B cell (primary cell): ENCODE results near the gene ECT2L. TPM values are rescaled to one million over a fixed set of nuclear protein-coding genes. Genes with fewer than 3 reads are reported as not detected.

Experiments
- ATAC-seq: fragments of 200-7000 bp; cut with Tn5 transposase; one replicate; pipeline ENCODE4 v1.10.0; 2021; ENCODE audit warnings: low read depth, mild to moderate bottlenecking, moderate number of reproducible peaks, moderate library complexity
- CTCF ChIA-PET: fragments of 350-600 bp; sonication (Branson Sonifier 250); formaldehyde crosslinking; loops from one replicate; lab custom pipeline; 2021; ENCODE audit warnings: antibody characterized with exemption, inconsistent platforms; lab: Charles Lee
- POLR2A ChIA-PET: fragments of 350-600 bp; sonication (Branson Sonifier 250); formaldehyde crosslinking; loops from one replicate; lab custom pipeline; 2021; ENCODE audit warnings: antibody characterized with exemption; lab: Charles Lee
- DNase-seq: peaks from one replicate; pipeline ENCODE4 v3.0.0; 2013
- H2AFZ ChIP-seq: 2 replicates; pipeline ENCODE4 v1.6.1; 2012; ENCODE audit warnings: mild to moderate bottlenecking, low read depth, low read length; ENCODE audit not compliant: insufficient read depth, poor library complexity, severe bottlenecking
- H3K27ac ChIP-seq, 2 donors: 1 replicate in 1 of 2; 2 replicates in 1 of 2; pipeline ENCODE4 v1.5.1; 2012 to 2013; ENCODE audit warnings: low read length in 2 of 2, mild to moderate bottlenecking in 2 of 2, moderate library complexity in 1 of 2
- H3K27me3 ChIP-seq, 4 experiments: fragments of 200-600 bp in 1 of 4; sonication (generic) in 1 of 4; replicated peaks in 1 of 4; 1 replicate in 2 of 4; 2 replicates in 2 of 4; pipeline versions ENCODE4 v1.6.1 to v1.7.0; 2013 to 2016; ENCODE audit warnings: low read length in 3 of 4, mild to moderate bottlenecking in 2 of 4, mixed read lengths in 1 of 4, moderate library complexity in 1 of 4; ENCODE audit not compliant: insufficient read depth in 4 of 4, control insufficient read depth in 3 of 4; ENCODE audit errors: control extremely low read depth in 1 of 4
- H3K36me3 ChIP-seq, 2 experiments: replicated peaks in 1 of 2; 1 replicate in 1 of 2; 2 replicates in 1 of 2; pipeline versions ENCODE4 v1.6.1 to v1.7.1; 2013; ENCODE audit warnings: low read length in 1 of 2; ENCODE audit not compliant: insufficient read depth in 2 of 2, control insufficient read depth in 1 of 2; ENCODE audit errors: control extremely low read depth in 1 of 2, extremely low read depth in 1 of 2
- H3K4me1 ChIP-seq, 2 donors: fragments of 200-600 bp in 1 of 2; sonication (generic) in 1 of 2; 1 replicate in 1 of 2; 2 replicates in 1 of 2; pipeline versions ENCODE4 v1.5.1 to v1.6.1; 2013 to 2017; ENCODE audit warnings: low read length in 2 of 2; ENCODE audit not compliant: control insufficient read depth in 2 of 2, insufficient read depth in 2 of 2
- H3K4me2 ChIP-seq: replicated peaks from 2 replicates; pipeline ENCODE3; 2012; ENCODE audit warnings: mild to moderate bottlenecking, low read depth, low read length; ENCODE audit not compliant: poor library complexity, severe bottlenecking
- H3K4me3 ChIP-seq, 5 experiments: fragments of 200-600 bp in 1 of 5; sonication (generic) in 1 of 5; 1 replicate in 3 of 5; 2 replicates in 2 of 5; pipeline versions ENCODE4 v1.5.1 to v1.7.0; 2011 to 2016; ENCODE audit warnings: low read length in 4 of 5, mild to moderate bottlenecking in 4 of 5, low read depth in 2 of 5, control low read depth in 1 of 5, moderate library complexity in 1 of 5; ENCODE audit not compliant: insufficient read depth in 1 of 5; ENCODE audit errors: control extremely low read depth in 1 of 5, extremely low read depth in 1 of 5
- H3K79me2 ChIP-seq: fragments of 200-600 bp; sonication (generic); one replicate; pipeline ENCODE4 v1.6.0; 2016; ENCODE audit warnings: low read length; ENCODE audit not compliant: control insufficient read depth, insufficient read depth
- H3K9ac ChIP-seq: fragments of 200-600 bp; sonication (generic); 2 replicates; pipeline ENCODE4 v1.6.1; 2017; ENCODE audit warnings: mild to moderate bottlenecking, low read length, moderate library complexity
- H3K9me3 ChIP-seq, 3 donors: one replicate each; pipeline versions ENCODE4 v1.6.1 to v1.7.1; 2013; ENCODE audit warnings: low read length in 2 of 3; ENCODE audit not compliant: control insufficient read depth in 2 of 3, insufficient read depth in 1 of 3; ENCODE audit errors: control extremely low read depth in 1 of 3
- H4K20me1 ChIP-seq: 2 replicates; pipeline ENCODE4 v1.6.0; 2012; ENCODE audit warnings: mild to moderate bottlenecking, low read length; ENCODE audit not compliant: insufficient read depth, control insufficient read depth, poor library complexity, severe bottlenecking
- H3K27ac Mint-ChIP-seq: one replicate; pipeline ENCODE4 v1.8.0; 2021; ENCODE audit warnings: mixed read lengths
- H3K27me3 Mint-ChIP-seq: one replicate; pipeline ENCODE4 v1.8.0; 2021; ENCODE audit warnings: mixed read lengths
- H3K4me1 Mint-ChIP-seq: one replicate; pipeline ENCODE4 v1.8.0; 2021; ENCODE audit warnings: mixed read lengths
- H3K4me3 Mint-ChIP-seq: one replicate; pipeline ENCODE4 v1.8.0; 2021; ENCODE audit warnings: mixed read lengths
- H3K9me3 Mint-ChIP-seq: one replicate; pipeline ENCODE4 v1.8.0; 2022; ENCODE audit warnings: mixed read lengths; ENCODE audit not compliant: insufficient read depth
- CTCF ChIP-seq: fragments of 200-600 bp; IDR thresholded peaks from one replicate; pipeline ENCODE4 v1.8.0; 2022; ENCODE audit warnings: antibody characterized with exemption, mild to moderate bottlenecking
- EZH2 ChIP-seq: IDR thresholded peaks from 2 replicates; pipeline ENCODE4 v1.6.1; 2012; ENCODE audit warnings: borderline replicate concordance, low read depth, mild to moderate bottlenecking, moderate library complexity, low read length; ENCODE audit not compliant: insufficient read depth, poor library complexity, severe bottlenecking
- WGBS: methylation state at CpG from one replicate; pipeline ENCODE4 v1.1.5; 2013; ENCODE audit warnings: missing lambda C conversion rate; ENCODE audit not compliant: insufficient coverage; 5-methylcytosine and 5-hydroxymethylcytosine counted together
- intact Hi-C: fragments of 100-400 bp; cut with micrococcal nuclease; formaldehyde crosslinking; loops from one replicate; pipeline ENCODE4 v1.10.0; 2022
- polyA plus RNA-seq: library from polyadenylated mRNA; depleted of rRNA; stranded (reverse); fragments of >200 nt; gene quantifications from 2 replicates; pipeline ENCODE4 v1.2.3, GENCODE V29; 2012
- total RNA-seq, 2 donors: library from RNA; stranded (reverse); fragments of 120-200 nt in 1 of 2; gene quantifications; 1 replicate in 1 of 2; 2 replicates in 1 of 2; pipeline versions ENCODE4 v1.2.3 to v1.2.4, GENCODE V29; 2013 to 2022

ECT2L gene
- total and polyA plus RNA-seq, 2 donors (not counting 1 experiment from before 2014, with no cell fraction given): not detected

GRCh38 chr6:138773177-138774091, 22.5 kb upstream of the ECT2L start, which contains the start of gene CCDC28A:
TSS of gene CCDC28A (plus strand) at chr6:138773769. CDS start at chr6:138776121, 2,352 bp downstream.
- intact Hi-C loops: loop anchor here (1.0 to 2.0 kb wide), 7 partner anchors 180 to 907 kb away; partner anchors contain the start of genes CITED2, HEBP2, HECA and REPS1
- DNase-seq (peak; percentile 97), ATAC-seq (peak; percentile 84)
- Histone ChIP-seq H3K4me3 (peak within 1 kb of the TSS; percentile 83 to 98 (median 86)), H3K9me3 (no peaks in the 10 kb centered on the region), H3K79me2 (peaks cover 15% of the 10 kb centered on the region), H4K20me1 (no peaks in the 10 kb centered on the region), H3K4me1 (peaks cover 21 to 28% of the 10 kb centered on the region in 2 donors), H3K27me3 (no peaks in the 10 kb centered on the region), H3K27ac (peak within 1 kb of the TSS; percentile 92 to 97), H3K9ac (peak within 1 kb of the TSS; percentile 90), H3K4me2 (peak within 1 kb of the TSS; percentile 85), H3K36me3 (peaks cover 0 to 7% of the 10 kb centered on the region in 2 experiments), H2AFZ (peak within 1 kb of the TSS; percentile 94)
- peaks cover 32% of the 10 kb centered on the region for H3K4me1 Mint-ChIP-seq
- ChIA-PET CTCF (interaction anchor here (0.6 to 14.0 kb wide), 7 partner anchors 185 to 602 kb away, joined by 3 to 235 read pairs (median 3); partner anchors contain the start of genes CITED2 and HEBP2), POLR2A (interaction anchor here (1.0 to 1.8 kb wide), 3 partner anchors 80 to 601 kb away, joined by 3 to 9 read pairs (median 4); partner anchors contain the start of genes ABRACL and CITED2)
- WGBS: under 1% methylated on average over 35 of the region's 47 CpGs
- TF ChIP-seq EZH2 (no peak), CTCF (no peak)
- H3K27me3 Mint-ChIP-seq: no peaks in the 10 kb centered on the region
- peak within 1 kb of the TSS; percentile 99 for H3K27ac Mint-ChIP-seq
- H3K9me3 Mint-ChIP-seq: no peaks in the 10 kb centered on the region
- H3K4me3 Mint-ChIP-seq: peak within 1 kb of the TSS; percentile 99
